Ammon's horn (tissue), 1 donor: ENCODE measurements around the gene RILPL2.
"Not testable (repeated sequence)": the region's sequence is repeated elsewhere in the genome, so short reads cannot be mapped to it uniquely, and the experiment has no call there.

Experiments
- DNase-seq: peaks from one replicate; pipeline ENCODE4 v3.0.0-alpha.2; 2016; ENCODE audit warnings: low spot score

The RILPL2 gene

GRCh38 chr12:123449856-123450255 is 13.4 kb upstream of the RILPL2 start:
- no peak for DNase-seq

GRCh38 chr12:123449249-123449733 is 12.8 kb upstream of the RILPL2 start:
- no peak for DNase-seq

DNA sequence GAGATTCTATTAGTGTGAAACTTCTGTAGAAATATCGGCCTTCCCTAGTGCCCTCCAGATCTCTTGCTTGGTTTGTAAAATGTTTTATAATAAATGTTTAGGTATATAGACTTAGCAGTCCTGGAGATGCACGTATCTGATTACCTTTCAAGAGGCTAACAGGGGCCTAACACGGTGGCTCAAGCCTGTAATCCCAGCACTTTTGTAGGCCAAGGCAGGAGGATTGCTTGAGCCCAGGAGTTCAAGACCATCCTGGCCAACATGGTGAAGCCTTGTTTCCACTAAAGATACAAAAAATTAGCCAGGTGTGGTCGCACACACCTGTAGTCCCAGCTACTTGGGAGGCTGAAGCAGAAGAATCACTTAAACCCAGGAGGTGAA is 9.8 kb upstream of the RILPL2 start:
- no peak for DNase-seq

GRCh38 chr12:123445388-123446332 is 9.2 kb upstream of the RILPL2 start:
- DNase-seq: no peak

- DNase-seq: no peak
Measured at GRCh38 chr12:123444092-123445026, 7.9 kb upstream of the RILPL2 start.

DNA sequence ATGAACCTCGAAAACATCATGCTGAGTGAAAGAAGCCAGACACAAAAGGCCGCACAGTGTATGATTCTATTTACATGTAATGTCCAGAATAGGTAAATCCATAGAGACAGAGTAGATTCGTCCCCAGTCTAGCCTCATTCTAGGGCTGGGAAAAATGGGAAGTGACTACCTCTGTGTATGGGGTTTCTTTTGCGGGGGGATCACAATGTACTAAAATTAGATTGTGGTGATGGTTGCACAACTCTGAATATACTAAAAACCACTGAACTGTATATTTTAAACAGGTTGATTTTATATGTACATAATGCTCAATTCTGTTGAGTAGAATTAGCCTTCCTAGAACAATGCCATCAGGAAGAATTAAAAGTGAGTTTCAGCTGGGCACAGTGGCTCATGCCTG is 6.3 kb upstream of the RILPL2 start:
- no peak for DNase-seq

DNA sequence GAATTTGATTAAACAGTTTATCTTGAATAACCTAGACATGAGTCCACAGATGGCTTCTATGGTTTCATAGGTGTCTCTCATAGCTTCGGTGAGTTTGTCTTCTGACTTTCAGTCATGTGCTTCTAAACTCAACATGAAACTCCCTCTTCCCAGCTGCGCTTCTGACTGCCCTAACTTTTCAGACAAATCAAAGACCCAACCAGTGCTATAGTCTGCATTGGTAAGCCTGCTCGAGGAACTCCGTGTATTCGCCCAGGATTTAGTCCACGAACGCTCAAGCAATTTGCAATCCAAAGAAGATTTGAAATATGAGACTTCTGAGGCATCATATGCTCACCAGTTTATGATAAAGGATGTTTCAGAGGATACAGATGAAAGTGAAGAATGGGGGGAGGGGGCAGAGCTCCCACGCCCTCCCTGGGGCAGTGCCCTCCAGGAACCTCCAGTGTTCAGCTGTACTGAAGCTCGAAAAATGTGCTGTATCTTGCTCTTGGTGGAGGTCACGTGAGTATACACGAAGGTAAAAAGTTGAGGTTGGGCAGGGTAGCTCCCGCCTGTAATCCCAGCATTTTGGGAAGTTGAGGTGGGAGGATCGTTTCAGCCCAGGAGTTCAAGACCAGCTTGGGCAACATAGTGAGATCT is 5.2 kb upstream of the RILPL2 start:
- DNase-seq: no peak

DNA sequence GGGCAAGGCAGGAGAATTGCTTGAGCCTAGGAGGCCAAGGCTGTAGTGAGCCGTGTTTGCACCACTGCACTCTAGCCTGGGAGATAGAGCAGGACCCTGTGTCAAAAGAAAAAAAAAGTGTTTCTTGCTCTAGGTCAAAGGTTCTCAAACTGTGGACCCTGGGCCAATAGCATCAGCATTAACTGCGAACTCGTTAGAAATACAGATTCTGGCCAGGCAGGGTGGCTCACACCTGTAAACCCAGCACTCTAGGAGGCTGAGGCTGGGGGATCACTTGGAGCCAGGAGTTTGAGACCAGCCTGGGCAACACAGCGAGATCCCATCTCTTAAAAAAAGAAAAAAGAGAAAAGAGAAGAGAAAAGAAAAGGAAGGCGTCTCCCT is 858 bp downstream of the RILPL2 start:
- DNase-seq: no peak

DNA sequence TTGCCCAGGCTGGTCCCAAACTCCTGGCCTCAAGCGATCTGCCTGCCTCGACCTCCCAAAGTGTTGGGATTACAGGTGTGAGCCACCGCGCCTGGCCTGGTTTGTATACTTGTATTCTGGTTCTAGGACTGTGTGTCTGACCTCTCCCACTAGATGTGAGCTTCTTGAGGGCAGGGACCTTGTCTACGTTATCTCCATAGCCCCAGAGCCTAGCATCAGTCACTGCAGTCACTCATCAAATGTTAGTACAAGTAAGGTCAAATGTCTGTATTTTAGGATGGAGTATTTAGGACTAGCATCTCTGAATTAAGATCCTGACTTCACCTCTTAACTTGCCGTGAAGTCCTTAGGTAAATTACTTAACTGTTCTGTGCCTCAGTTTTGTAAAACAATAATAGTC is 2.9 kb downstream of the RILPL2 start:
- DNase-seq: no peak

- DNase-seq: not testable (repeated sequence)
Measured at GRCh38 chr12:123431951-123432817, 4.3 kb downstream of the RILPL2 start.

GRCh38 chr12:123429101-123429500 is 7.4 kb downstream of the RILPL2 start:
- DNase-seq: not testable (repeated sequence)

GRCh38 chr12:123428591-123428990 is 7.9 kb downstream of the RILPL2 start:
- no peak for DNase-seq

DNA sequence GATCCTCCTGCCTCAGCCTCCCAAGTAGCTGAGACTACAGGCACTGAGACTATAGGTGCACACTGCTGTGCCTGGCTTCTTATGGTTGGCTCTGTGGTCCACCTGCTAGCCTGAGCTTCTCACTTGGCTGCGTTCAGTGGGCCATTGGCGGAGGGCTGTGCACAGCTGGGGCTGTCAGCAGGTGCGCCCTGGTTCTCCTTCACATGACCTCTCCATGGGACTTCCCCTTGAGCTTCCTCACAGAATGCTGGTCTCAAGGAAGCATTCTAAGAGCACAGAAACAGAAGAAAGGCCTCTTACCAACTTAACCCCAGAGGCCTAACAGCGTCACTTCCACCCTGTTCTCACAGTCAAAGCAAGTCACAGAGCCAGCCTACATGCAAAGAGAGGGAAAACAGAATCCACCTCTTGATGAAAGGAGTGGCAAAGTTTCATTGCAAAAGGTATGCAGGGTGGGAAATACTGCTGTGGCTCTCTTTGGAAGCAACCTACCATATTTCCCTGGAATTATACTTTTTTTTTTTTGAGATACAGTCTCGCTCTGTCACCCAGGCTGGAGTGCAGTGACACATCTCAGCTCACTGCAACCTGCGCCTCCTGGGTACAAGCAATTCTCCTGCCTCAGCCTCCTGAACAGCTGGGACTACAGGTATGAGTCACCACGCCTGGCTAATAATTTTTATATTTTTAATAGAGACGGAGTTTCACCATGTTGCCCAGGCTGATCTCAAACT is 9.3 kb downstream of the RILPL2 start:
- no peak for DNase-seq

- no peak for DNase-seq
Measured at GRCh38 chr12:123421314-123421713, 15.2 kb downstream of the RILPL2 start.

GRCh38 chr12:123410041-123410412 is 26.5 kb downstream of the RILPL2 start:
- no peak for DNase-seq

GRCh38 chr12:123409284-123410040 is 27.0 kb downstream of the RILPL2 start:
- not testable (repeated sequence) for DNase-seq

DNA sequence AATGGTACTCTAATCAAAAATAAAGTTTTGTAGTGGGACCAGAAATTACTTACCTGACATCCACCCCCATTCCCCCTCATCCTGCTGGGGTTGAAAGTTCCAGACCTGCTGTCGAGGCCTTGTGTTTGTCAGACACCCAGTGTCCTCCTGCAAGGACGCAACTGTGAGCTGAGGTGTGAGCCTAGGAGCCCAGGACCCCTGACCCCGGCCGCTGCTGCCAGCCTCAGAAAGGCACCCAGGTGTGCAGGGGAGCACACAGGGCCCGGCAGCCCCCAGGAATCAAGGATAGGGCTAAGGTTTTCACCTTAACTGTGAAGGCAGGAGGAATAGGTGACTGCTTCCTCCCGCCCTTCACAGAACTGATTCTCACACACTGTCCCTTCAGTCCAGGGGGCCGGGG is 27.9 kb downstream of the RILPL2 start:
- not testable (repeated sequence) for DNase-seq

- DNase-seq: not testable (repeated sequence)
Measured at GRCh38 chr12:123407934-123408333, 28.6 kb downstream of the RILPL2 start.

DNA sequence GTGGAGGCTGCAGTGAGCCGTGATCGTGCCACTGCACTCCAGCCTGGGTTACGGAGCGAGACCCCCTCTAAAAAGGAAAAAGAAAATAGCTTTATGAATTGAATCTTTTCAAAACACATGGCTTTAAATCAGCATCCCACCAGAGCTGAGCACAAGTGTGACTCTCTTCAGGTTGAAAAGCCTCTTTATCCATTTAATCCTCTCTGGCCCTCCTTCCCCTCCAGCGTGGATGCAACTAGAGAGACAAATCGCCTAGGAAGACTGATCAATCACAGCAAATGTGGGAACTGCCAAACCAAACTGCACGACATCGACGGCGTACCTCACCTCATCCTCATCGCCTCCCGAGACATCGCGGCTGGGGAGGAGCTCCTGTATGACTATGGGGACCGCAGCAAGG is 29.2 kb downstream of the RILPL2 start:
- not testable (repeated sequence) for DNase-seq

GRCh38 chr12:123404581-123404980 is 31.9 kb downstream of the RILPL2 start:
- no peak for DNase-seq
